HG03571 (cell line): ENCODE measurements around the gene PEPD.
"Not testable (repeated sequence)": the region's sequence is repeated elsewhere in the genome, so short reads cannot be mapped to it uniquely, and the experiment has no call there.

Experiments used
- ATAC-seq: cut with Tn5 transposase; IDR thresholded peaks from one replicate; pipeline ENCODE4 v1.9.1; 2021; ENCODE audit not compliant: unreplicated experiment

Gene PEPD

GRCh38 chr19:33521480-33522370, at the start of gene PEPD:
PEPD (minus strand) TSS chr19:33521791; CDS start chr19:33521760, 31 bp downstream.
- ATAC-seq, result peak; percentile 89

- ATAC-seq, result no peak
Observed at GRCh38 chr19:33569821-33570220, 48.2 kb upstream of the PEPD start.

GRCh38 chr19:33568706-33569105, 47.1 kb upstream of the PEPD start:
- ATAC-seq, result no peak

- no peak for ATAC-seq
Observed at GRCh38 chr19:33564836-33565338, 43.3 kb upstream of the PEPD start.

- ATAC-seq, result no peak
Observed at GRCh38 chr19:33562636-33563035, 41.0 kb upstream of the PEPD start.

GRCh38 chr19:33561666-33562065, 40.1 kb upstream of the PEPD start:
- ATAC-seq, result not testable (repeated sequence)

GRCh38 chr19:33561261-33561660, 39.7 kb upstream of the PEPD start:
- ATAC-seq, result no peak

GRCh38 chr19:33559996-33560395, 38.4 kb upstream of the PEPD start:
- ATAC-seq, result no peak

- no peak for ATAC-seq
Observed at GRCh38 chr19:33558856-33559255, 37.3 kb upstream of the PEPD start.

GRCh38 chr19:33558151-33558550, 36.6 kb upstream of the PEPD start:
- ATAC-seq, result no peak

GRCh38 chr19:33557720-33558119, 36.1 kb upstream of the PEPD start:
- ATAC-seq, result no peak

GRCh38 chr19:33557196-33557595, 35.6 kb upstream of the PEPD start:
- ATAC-seq, result no peak

- ATAC-seq, result no peak
Observed at GRCh38 chr19:33556261-33556660, 34.7 kb upstream of the PEPD start.

- not testable (repeated sequence) for ATAC-seq
Observed at GRCh38 chr19:33555726-33556125, 34.1 kb upstream of the PEPD start.

- no peak for ATAC-seq
Observed at GRCh38 chr19:33554821-33555220, 33.2 kb upstream of the PEPD start.

- no peak for ATAC-seq
Observed at GRCh38 chr19:33554391-33554790, 32.8 kb upstream of the PEPD start.

- ATAC-seq, result no peak
Observed at GRCh38 chr19:33553530-33554310, 32.1 kb upstream of the PEPD start.

GRCh38 chr19:33552928-33553279, 31.3 kb upstream of the PEPD start:
- ATAC-seq, result no peak

- ATAC-seq, result no peak
Observed at GRCh38 chr19:33552191-33552927, 30.8 kb upstream of the PEPD start.

- ATAC-seq, result no peak
Observed at GRCh38 chr19:33551676-33552075, 30.1 kb upstream of the PEPD start.

- ATAC-seq, result no peak
Observed at GRCh38 chr19:33550768-33551167, 29.2 kb upstream of the PEPD start.
